A673 (cell line): ENCODE data around the gene DNA2. TPM values are rescaled to one million over a fixed set of nuclear protein-coding genes. Genes with fewer than 3 reads are reported as not detected.
A peak's percentile ranks its signal among the peaks of the same experiment; 100 is the strongest.

ENCODE experiments used
- BruUV-seq: library from RNA; stranded (reverse); fragments of 400-500 nt; replicated peaks from 2 replicates; lab custom pipeline; 2021; lab: Mats Ljungman, UMichigan
- CTCF ChIA-PET: fragments of 300-600 bp; sonication (Branson Sonifier 250); formaldehyde crosslinking; loops from one replicate; lab custom pipeline; 2022; ENCODE audit warnings: antibody characterized with exemption; lab: Charles Lee
- POLR2A ChIA-PET: fragments of 300-600 bp; sonication (Branson Sonifier 250); formaldehyde crosslinking; loops from one replicate; lab custom pipeline; 2022; ENCODE audit warnings: antibody characterized with exemption; ENCODE audit not compliant: low non-redundant PET; lab: Charles Lee
- DNase-seq: peaks from one replicate; pipeline ENCODE4 v3.0.0-alpha.2; 2015; ENCODE audit warnings: low spot score
- H3K27ac ChIP-seq: fragments of 200-600 bp; sonication (generic); 2 replicates; pipeline ENCODE4 v1.5.1; 2016; ENCODE audit warnings: mixed run types, low read depth, mild to moderate bottlenecking, mixed read lengths, antibody characterized with exemption, low read length; ENCODE audit not compliant: poor library complexity, severe bottlenecking
- H3K27me3 ChIP-seq: fragments of 200-600 bp; sonication (generic); replicated peaks from 2 replicates; pipeline ENCODE4 v1.6.1; 2017; ENCODE audit warnings: mixed run types, low read depth, mild to moderate bottlenecking, mixed read lengths, antibody characterized with exemption, low read length; ENCODE audit not compliant: insufficient read depth, poor library complexity
- H3K36me3 ChIP-seq: fragments of 200-600 bp; sonication (generic); 2 replicates; pipeline ENCODE4 v1.6.1; 2016; ENCODE audit warnings: mixed run types, mild to moderate bottlenecking, mixed read lengths, antibody characterized with exemption, low read length; ENCODE audit not compliant: insufficient read depth, poor library complexity, severe bottlenecking
- H3K4me1 ChIP-seq: fragments of 200-600 bp; sonication (generic); 2 replicates; pipeline ENCODE4 v1.6.1; 2017; ENCODE audit warnings: mixed run types, mild to moderate bottlenecking, mixed read lengths, antibody characterized with exemption, low read length; ENCODE audit not compliant: insufficient read depth, poor library complexity, severe bottlenecking
- H3K4me3 ChIP-seq: fragments of 200-600 bp; sonication (generic); 2 replicates; pipeline ENCODE4 v1.5.1; 2016; ENCODE audit warnings: low read depth, mixed run types, mild to moderate bottlenecking, mixed read lengths, low read length; ENCODE audit not compliant: poor library complexity, severe bottlenecking
- H3K9me3 ChIP-seq: fragments of 200-600 bp; sonication (generic); 2 replicates; pipeline ENCODE4 v1.6.1; 2016; ENCODE audit warnings: mixed run types, low read depth, mild to moderate bottlenecking, mixed read lengths, antibody characterized with exemption, low read length; ENCODE audit not compliant: poor library complexity, severe bottlenecking
- CTCF ChIP-seq: fragments of 300-800, 200-600 bp; sonication (generic); conservative IDR thresholded peaks from 2 replicates; pipeline ENCODE4 v1.5.1; 2017; ENCODE audit warnings: low read depth, mild to moderate bottlenecking, antibody characterized with exemption, low read length, moderate library complexity, mixed read lengths
- EZH2 ChIP-seq: fragments of 200-600 bp; sonication (generic); IDR thresholded peaks from 2 replicates; pipeline ENCODE4 v1.6.1; 2017; ENCODE audit warnings: borderline replicate concordance, low read depth, mild to moderate bottlenecking, mixed read lengths, antibody characterized with exemption, low read length; ENCODE audit not compliant: poor library complexity, severe bottlenecking
- intact Hi-C: fragments of 100-400 bp; cut with micrococcal nuclease; formaldehyde crosslinking; loops from one replicate; pipeline ENCODE4 v1.10.0; 2022; ENCODE audit not compliant: unreplicated experiment
- total RNA-seq: library from RNA; stranded (reverse); gene quantifications from 2 replicates; pipeline ENCODE4 v1.2.3, GENCODE V29; 2021

Gene DNA2
- total RNA-seq, 1 experiment from 2014 or later, result 48.7 TPM

- Histone ChIP-seq H3K27me3 (no peaks in the 10 kb centered on the region), H3K27ac (peak overlapping the region; percentile 93), H3K4me3 (peak overlapping the region; percentile 87), H3K36me3 (peaks cover 9% of the 10 kb centered on the region), H3K4me1 (peaks cover 10% of the 10 kb centered on the region), H3K9me3 (no peaks in the 10 kb centered on the region)
- intact Hi-C loops, result no loop called here
- CTCF ChIA-PET, result interaction anchor here (0.6 to 0.8 kb wide), 5 partner anchors 9 to 189 kb away, joined by 3 to 7 read pairs (median 4); no protein-coding TSS in a partner anchor
- TF ChIP-seq EZH2 (no peak), CTCF (no peak)
- BruUV-seq, result TSS peak; percentile 40
- POLR2A ChIA-PET, result no interaction called here
- peak; percentile 67 for DNase-seq
These were observed 65.5 kb downstream of the DNA2 start for GRCh38 chr10:68406111-68406814.

- peaks cover 15% of the 10 kb centered on the region for H3K4me1 ChIP-seq
- H3K9me3 ChIP-seq, result no peaks in the 10 kb centered on the region
- BruUV-seq, result no TSS peak
- CTCF ChIA-PET, result interaction anchor here (0.5 kb wide), 1 partner anchor 53 kb away, joined by 3 read pairs; no protein-coding TSS in a partner anchor
- TF ChIP-seq CTCF (no peak), EZH2 (no peak)
- no peak for DNase-seq
- no peaks in the 10 kb centered on the region for H3K27me3 ChIP-seq
- peaks cover 18% of the 10 kb centered on the region for H3K36me3 ChIP-seq
- H3K4me3 ChIP-seq, result no peak overlapping the region
- intact Hi-C loops, result no loop called here
- no peak overlapping the region for H3K27ac ChIP-seq
- POLR2A ChIA-PET, result no interaction called here
These were observed 68.1 kb downstream of the DNA2 start for GRCh38 chr10:68403701-68404100.

- no peak for TF ChIP-seq CTCF
- TF ChIP-seq EZH2, result no peak
- no TSS peak for BruUV-seq
- no peaks in the 10 kb centered on the region for H3K9me3 ChIP-seq
- DNase-seq, result no peak
- H3K36me3 ChIP-seq, result peaks cover 20% of the 10 kb centered on the region
- peaks cover 15% of the 10 kb centered on the region for H3K4me1 ChIP-seq
- POLR2A ChIA-PET, result interaction anchor here (0.6 kb wide), 1 partner anchor 500 kb away, joined by 3 read pairs; no protein-coding TSS in a partner anchor
- H3K27me3 ChIP-seq, result no peaks in the 10 kb centered on the region
- no peak overlapping the region for H3K4me3 ChIP-seq
- CTCF ChIA-PET, result interaction anchor here (0.6 kb wide), 1 partner anchor 127 kb away, joined by 5 read pairs; no protein-coding TSS in a partner anchor
- no peak overlapping the region for H3K27ac ChIP-seq
- intact Hi-C loops, result no loop called here
These were observed 69.5 kb downstream of the DNA2 start for GRCh38 chr10:68402276-68402675.
